Measurements from ENCODE around the gene PAK1.

GRCh38 chr11:77276271-77276670 is 197.6 kb downstream of the PAK1 start:
- TF ChIP-seq, protein P1, sequence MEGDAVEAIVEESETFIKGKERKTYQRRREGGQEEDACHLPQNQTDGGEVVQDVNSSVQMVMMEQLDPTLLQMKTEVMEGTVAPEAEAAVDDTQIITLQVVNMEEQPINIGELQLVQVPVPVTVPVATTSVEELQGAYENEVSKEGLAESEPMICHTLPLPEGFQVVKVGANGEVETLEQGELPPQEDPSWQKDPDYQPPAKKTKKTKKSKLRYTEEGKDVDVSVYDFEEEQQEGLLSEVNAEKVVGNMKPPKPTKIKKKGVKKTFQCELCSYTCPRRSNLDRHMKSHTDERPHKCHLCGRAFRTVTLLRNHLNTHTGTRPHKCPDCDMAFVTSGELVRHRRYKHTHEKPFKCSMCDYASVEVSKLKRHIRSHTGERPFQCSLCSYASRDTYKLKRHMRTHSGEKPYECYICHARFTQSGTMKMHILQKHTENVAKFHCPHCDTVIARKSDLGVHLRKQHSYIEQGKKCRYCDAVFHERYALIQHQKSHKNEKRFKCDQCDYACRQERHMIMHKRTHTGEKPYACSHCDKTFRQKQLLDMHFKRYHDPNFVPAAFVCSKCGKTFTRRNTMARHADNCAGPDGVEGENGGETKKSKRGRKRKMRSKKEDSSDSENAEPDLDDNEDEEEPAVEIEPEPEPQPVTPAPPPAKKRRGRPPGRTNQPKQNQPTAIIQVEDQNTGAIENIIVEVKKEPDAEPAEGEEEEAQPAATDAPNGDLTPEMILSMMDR (IDR thresholded peaks at IDR 0.05; ENCODE audit: control extremely low read depth in 1 of 3, insufficient read depth in 1 of 3, low read depth in 1 of 3, low read length in 3 of 3): no peak
- TF ChIP-seq JUND (IDR thresholded peaks at IDR 0.05; ENCODE audit: low read length) (no peak), CBX5 (IDR thresholded peaks at IDR 0.05; ENCODE audit: low read depth, low read length) (no peak)
